CD4-positive, alpha-beta T cell treated with Interleukin-6 at 100 ng/mL for 8 hours (primary cell): ENCODE data around the gene UGT1A8.

Experiments
- DNase-seq: peaks from one replicate; pipeline ENCODE4 v3.0.0-alpha.2; 2020; ENCODE audit warnings: mixed read lengths, low spot score

The UGT1A8 gene

GRCh38 chr2:233768076-233768475 lies 150.6 kb downstream of the UGT1A8 start:
- DNase-seq = no peak

- no peak for DNase-seq
These were observed 151.8 kb downstream of the UGT1A8 start for GRCh38 chr2:233769260-233769659.

- no peak for DNase-seq
These were observed 154.7 kb downstream of the UGT1A8 start for GRCh38 chr2:233772153-233772552.

DNA sequence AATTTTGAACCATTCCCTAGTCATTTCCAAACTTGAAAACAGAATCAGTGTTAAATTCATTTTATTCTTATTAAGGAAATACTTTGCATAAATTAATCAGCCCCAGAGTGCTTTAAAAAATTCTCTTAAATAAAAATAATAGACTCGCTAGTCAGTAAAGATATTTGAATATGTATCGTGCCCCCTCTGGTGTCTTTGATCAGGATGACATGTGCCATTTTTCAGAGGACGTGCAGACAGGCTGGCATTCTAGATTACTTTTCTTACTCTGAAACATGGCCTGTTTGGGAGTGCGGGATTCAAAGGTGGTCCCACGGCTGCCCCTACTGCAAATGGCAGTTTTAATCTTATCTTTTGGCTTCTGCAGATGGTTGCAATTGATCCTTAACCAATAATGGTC lies 155.2 kb downstream of the UGT1A8 start:
- no peak for DNase-seq

DNA sequence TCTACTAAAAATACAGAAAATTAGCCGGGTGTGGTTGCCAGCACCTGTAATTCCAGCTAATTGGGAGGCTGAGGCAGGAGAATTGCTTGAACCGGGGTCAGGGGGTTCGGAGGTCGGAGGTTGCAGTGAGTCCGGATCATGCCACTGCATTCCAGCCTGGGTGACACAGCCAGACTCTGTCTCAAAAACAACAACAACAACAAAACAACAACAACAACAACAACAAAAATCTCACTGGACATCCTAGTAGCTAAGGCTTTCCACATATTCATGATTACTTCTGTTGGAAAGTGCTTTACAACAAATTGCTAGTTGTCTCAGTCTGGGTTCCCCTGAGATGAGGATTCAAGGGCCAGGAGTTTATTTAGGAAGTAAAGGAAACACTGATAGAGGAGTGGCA lies 156.4 kb downstream of the UGT1A8 start:
- no peak for DNase-seq

DNA sequence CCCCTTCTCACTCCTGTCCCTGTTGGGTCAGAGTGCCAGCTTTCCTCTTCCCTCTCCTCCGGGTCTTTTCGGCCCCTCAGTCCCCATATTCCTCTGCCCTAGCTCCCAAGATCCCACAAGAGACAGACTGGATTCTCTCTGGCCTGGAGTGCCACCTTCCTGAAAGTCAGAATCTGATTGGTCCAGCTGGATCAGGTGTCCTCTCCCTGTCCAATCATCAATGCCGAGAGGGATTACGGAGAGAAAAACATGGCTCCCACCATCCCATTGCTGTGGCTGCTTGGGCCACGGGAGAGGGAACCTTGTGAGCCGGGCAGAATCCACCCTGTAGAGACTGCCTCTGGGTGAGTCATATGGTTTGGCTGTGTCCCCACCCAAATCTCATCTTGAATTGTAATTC lies 158.0 kb downstream of the UGT1A8 start:
- DNase-seq = no peak

- DNase-seq = no peak
These were observed 160.6 kb downstream of the UGT1A8 start, which contains the start of gene MROH2A for GRCh38 chr2:233778030-233778429. TSS of gene MROH2A (plus strand) at chr2:233778330. CDS start at chr2:233779359, 1,029 bp downstream.

- no peak for DNase-seq
These were observed 162.3 kb downstream of the UGT1A8 start for GRCh38 chr2:233779722-233780121.

DNA sequence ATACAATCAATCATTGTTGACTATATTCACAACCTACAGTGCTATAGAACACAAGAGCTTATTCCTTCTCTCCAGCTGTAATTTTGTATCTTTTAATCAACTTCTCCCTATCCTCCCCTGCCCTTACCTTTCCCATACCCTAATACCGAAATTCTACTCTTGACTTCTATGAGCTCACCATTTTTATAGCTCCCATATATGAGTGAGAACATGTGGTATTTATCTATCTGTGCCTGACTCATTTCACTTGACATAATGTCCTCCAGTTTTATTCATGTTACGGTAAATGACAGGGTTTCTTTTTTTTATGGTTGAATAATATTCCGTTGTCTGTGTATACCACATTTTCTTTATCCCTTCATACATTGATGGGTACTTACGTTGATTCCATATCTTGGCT lies 163.3 kb downstream of the UGT1A8 start:
- no peak for DNase-seq

GRCh38 chr2:233789554-233789953 lies 172.1 kb downstream of the UGT1A8 start:
- no peak for DNase-seq

- no peak for DNase-seq
These were observed 173.9 kb downstream of the UGT1A8 start for GRCh38 chr2:233791151-233791882.

- DNase-seq = no peak
These were observed 174.5 kb downstream of the UGT1A8 start for GRCh38 chr2:233791883-233792329.

DNA sequence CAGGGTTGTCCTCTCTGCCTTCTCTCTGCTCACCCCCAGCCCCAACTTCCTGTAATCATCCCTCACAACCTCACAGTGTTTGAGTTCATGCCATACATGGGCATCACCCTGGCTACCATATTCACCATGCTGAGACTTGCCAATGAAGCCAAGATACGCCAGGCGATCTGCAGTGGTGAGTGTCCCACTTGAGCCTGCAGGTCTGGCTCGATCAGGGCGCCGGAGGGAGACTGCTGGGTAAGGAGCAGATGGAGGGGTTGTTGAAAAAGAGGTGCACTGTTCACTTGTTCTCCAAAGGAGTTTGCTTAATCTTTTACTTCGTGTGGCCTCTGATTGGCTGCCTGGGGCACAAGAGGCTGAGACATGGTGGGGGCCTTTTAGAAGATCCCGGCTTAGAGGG lies 175.3 kb downstream of the UGT1A8 start:
- DNase-seq = no peak

- no peak for DNase-seq
These were observed 176.2 kb downstream of the UGT1A8 start for GRCh38 chr2:233793465-233794127.

DNA sequence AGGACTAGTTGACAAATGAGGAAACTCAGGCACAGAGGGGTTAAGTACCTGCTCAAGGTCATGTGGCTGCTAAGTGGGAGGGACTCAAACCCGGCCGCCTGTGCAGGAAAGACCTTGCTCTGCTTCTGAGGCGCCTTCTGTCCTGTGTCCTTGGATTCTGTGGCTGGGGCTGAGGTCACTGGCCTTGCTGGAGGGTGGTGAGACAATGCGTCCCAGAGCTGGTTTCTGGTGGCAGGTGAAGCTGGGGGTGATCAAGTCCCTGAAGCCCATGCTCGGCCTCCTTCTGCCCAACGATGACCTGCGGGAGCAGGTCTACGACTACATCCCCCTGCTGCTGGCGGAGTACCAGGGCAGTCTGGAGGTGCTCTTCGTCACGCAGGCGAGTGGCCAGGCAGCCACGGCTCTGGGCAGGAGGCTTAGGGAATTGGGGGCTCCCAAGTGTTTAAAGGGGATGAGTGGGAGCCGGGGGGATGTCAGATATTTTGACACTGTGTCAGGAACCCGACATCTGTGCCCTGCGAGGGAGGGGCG lies 176.8 kb downstream of the UGT1A8 start:
- no peak for DNase-seq

DNA sequence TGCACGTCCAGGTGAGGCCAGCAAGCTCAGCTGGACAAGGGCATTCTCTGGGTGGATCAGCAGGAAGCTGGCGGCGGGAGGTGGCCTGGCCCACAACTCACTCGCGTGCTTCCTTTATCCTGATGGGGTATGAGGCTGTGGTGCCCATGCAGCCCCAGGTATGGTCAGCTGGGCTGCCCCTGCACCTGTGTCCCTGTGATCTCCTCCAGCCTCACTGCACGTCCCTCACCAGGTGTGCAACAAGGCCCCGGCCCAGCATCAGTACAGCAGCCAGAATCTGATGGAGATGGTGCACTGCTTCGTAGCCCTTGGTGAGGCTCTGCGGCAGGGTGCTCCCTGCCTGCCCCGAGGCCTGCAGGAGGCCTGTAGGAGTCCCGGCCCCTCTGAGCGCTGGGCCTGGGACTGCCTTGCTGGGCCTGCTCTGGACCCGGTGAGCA lies 178.3 kb downstream of the UGT1A8 start:
- no peak for DNase-seq

DNA sequence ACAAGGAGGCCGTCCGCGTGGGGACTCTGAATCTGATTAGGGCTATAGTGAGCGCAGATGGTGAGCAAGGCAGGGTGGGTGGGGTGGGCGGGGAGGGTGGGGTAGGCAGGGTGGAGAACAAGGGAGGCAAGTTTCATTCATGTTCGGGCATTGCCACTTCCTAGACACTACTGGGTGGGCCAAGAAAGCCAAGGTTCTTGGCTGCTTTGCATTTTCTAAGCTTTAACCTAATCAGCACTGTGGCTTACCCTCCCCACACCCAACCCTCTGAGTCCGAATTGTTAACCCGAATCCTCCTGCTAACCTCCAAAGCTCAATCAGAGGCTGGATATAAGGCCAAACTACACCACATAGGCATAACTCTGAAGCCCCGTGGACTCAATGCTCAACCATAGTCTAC lies 178.8 kb downstream of the UGT1A8 start:
- no peak for DNase-seq

DNA sequence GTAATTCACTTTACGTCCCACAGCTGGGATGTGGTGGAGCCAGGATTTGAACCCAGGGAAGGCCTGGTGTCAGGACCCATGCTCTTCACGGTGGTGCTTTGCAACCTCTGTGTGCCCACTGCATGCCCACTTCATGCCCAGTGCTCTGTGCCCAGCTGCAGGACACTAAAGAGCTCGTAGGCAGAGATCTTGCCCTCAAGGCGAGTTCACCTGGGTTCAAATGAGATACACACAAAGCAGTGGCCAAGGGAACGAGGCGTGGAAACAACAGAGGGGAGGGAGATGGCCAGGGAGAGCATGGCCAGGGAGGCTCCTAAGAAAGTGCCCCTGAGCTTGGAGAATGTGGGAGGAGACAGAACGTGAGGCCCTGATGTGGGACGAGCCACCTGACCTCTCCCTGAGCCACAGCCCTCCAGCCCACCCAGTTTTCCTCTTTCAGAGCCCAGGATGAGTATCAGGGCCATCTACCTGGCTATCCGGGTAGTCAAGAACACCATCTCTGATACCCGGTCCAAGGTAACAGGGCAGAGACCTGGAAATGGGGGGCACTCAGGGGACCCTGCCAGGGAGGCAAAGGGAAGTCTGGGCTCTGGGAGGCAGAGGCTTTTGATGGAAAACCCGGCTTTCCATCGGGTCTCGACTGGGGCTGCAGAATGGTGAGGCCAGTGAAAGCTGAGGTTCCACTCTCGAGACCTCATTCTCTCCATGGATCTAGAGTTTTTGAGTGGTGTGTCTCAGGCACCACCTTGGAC lies 181.1 kb downstream of the UGT1A8 start:
- DNase-seq = no peak

DNA sequence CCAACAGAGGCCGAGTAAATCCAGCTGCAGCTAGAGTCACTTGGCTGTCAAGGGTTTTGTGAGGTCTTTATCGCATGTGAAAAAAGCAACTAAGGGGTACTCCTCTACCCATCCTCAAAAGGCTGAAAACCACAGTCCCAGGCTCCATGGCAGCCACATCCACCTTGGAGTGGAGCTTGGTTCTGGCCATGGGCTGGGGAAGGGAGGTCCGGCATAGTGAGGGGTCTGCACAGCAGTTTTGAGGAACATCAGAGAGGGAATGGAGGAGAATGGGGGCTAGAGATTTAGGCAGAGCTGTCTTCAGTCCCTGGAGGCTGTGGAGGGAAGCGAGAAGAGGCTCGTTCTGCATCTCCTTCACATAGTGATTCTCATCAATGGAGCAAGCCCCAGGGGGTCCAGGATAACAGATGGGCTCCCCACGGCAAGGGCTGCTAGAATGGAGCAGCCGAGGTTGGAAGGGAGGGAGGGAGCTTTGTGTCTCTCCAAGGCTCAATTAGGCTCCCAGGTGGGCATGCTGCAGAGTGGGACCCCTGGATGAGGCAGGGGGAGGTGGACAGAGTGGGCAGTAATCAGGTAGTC lies 181.7 kb downstream of the UGT1A8 start:
- no peak for DNase-seq

GRCh38 chr2:233799716-233800115 lies 182.3 kb downstream of the UGT1A8 start:
- DNase-seq = no peak

- no peak for DNase-seq
These were observed 182.8 kb downstream of the UGT1A8 start for GRCh38 chr2:233800208-233800607.
